HepG2 (cell line): ENCODE results near the gene BSND.

ENCODE experiments used
- BHLHE40 ChIP-seq: IDR thresholded peaks from 2 replicates; pipeline ENCODE4 v1.6.1; 2011; ENCODE audit warnings: low read length, improper control_type of control experiment
- CTCF ChIP-seq: sonication (generic); formaldehyde crosslinking; IDR thresholded peaks from 2 replicates; pipeline ENCODE4 v1.5.0; 2020; ENCODE audit warnings: mild to moderate bottlenecking, missing genetic modification reagents, moderate library complexity
- GPBP1L1 ChIP-seq: sonication (generic); formaldehyde crosslinking; IDR thresholded peaks from 2 replicates; pipeline ENCODE4 v1.5.0; 2020; ENCODE audit warnings: mild to moderate bottlenecking, missing genetic modification reagents
- HMG20B ChIP-seq: conservative IDR thresholded peaks from 2 replicates; pipeline ENCODE4 v1.6.1; 2016; ENCODE audit warnings: missing genetic modification reagents, missing compliant biosample characterization
- NAIF1 ChIP-seq: sonication (generic); formaldehyde crosslinking; IDR thresholded peaks from 2 replicates; pipeline ENCODE4 v1.5.0; 2020; ENCODE audit warnings: mild to moderate bottlenecking, missing genetic modification reagents, borderline replicate concordance
- NFATC3 ChIP-seq: sonication (generic); formaldehyde crosslinking; IDR thresholded peaks from 2 replicates; pipeline ENCODE4 v1.5.1; 2020; ENCODE audit warnings: mild to moderate bottlenecking, missing genetic modification reagents
- U2AF1 ChIP-seq: fragments of 200-400 bp; formaldehyde crosslinking; optimal IDR thresholded peaks from 2 replicates; pipeline ENCODE3; 2017; ENCODE audit warnings: mild to moderate bottlenecking, low read depth, low read length
- ZNF101 ChIP-seq: sonication (generic); formaldehyde crosslinking; IDR thresholded peaks from 2 replicates; pipeline ENCODE4 v1.4.0; 2020; ENCODE audit warnings: mild to moderate bottlenecking, low read depth, missing genetic modification reagents, borderline replicate concordance
- ZNF280B ChIP-seq: sonication (generic); formaldehyde crosslinking; IDR thresholded peaks from 2 replicates; pipeline ENCODE4 v1.5.0; 2020; ENCODE audit warnings: missing genetic modification reagents, mild to moderate bottlenecking, borderline replicate concordance
- ZNF709 ChIP-seq: sonication (generic); formaldehyde crosslinking; IDR thresholded peaks from 2 replicates; pipeline ENCODE4 v1.5.0; 2020; ENCODE audit warnings: mild to moderate bottlenecking, missing genetic modification reagents
- ZSCAN5A ChIP-seq: sonication (generic); formaldehyde crosslinking; IDR thresholded peaks from 2 replicates; pipeline ENCODE4 v1.8.0; 2022; ENCODE audit warnings: mild to moderate bottlenecking, missing genetic modification reagents, borderline replicate concordance

- TF ChIP-seq ZNF280B (CRISPR knock-in tag) = no peak
- no peak for TF ChIP-seq CTCF (CRISPR knock-in tag)
- TF ChIP-seq BHLHE40 = no peak
- TF ChIP-seq NAIF1 = no peak
- no peak for TF ChIP-seq ZNF709
- no peak for TF ChIP-seq ZNF101 (CRISPR knock-in tag)
- TF ChIP-seq NFATC3 (CRISPR knock-in tag) = no peak
- TF ChIP-seq ZSCAN5A (CRISPR knock-in tag) = no peak
- no peak for TF ChIP-seq U2AF1
- TF ChIP-seq HMG20B = no peak
- TF ChIP-seq GPBP1L1 = no peak
Measured at GRCh38 chr1:55056632-55056992, 57.9 kb downstream of the BSND start.
